ACHN (cell line): ENCODE measurements around the gene KHDC1.
"Not testable (repeated sequence)": the region's sequence is repeated elsewhere in the genome, so short reads cannot be mapped to it uniquely, and the experiment has no call there.

ENCODE experiments used
- DNase-seq: peaks from one replicate; pipeline ENCODE4 v3.0.0-alpha.2; 2015
- in situ Hi-C: cut with HindIII; loops from 2 replicates; pipeline ENCODE4 v1.10.0; 2017; ENCODE audit warnings: low sequenced_read_pairs, low pct_ligation_motif_present, low pct_unique_long_range_greater_than_20kb

Gene KHDC1

GRCh38 chr6:73262671-73263569 lies at the start of gene KHDC1:
Gene KHDC1, minus strand, starts transcription at chr6:73263196. Its CDS starts 20,679 bp downstream, at chr6:73242517.
- in situ Hi-C loops = no loop called here
- peak; percentile 52 for DNase-seq

GRCh38 chr6:73310503-73310845 lies 47.5 kb upstream of the KHDC1 start:
- DNase-seq, in situ Hi-C loops: not testable (repeated sequence)

- peak; percentile 65 for DNase-seq
- in situ Hi-C loops = no loop called here
Observed at GRCh38 chr6:73309785-73310502, 46.9 kb upstream of the KHDC1 start.

- no peak for DNase-seq
- in situ Hi-C loops = no loop called here
Observed at GRCh38 chr6:73309535-73309784, 46.5 kb upstream of the KHDC1 start.

- peak; percentile 18 for DNase-seq
- in situ Hi-C loops = no loop called here
Observed at GRCh38 chr6:73308712-73309534, 45.9 kb upstream of the KHDC1 start.

- DNase-seq, in situ Hi-C loops: not testable (repeated sequence)
Observed at GRCh38 chr6:73303773-73304172, 40.8 kb upstream of the KHDC1 start.

GRCh38 chr6:73302339-73302738 lies 39.3 kb upstream of the KHDC1 start:
- no peak for DNase-seq
- in situ Hi-C loops = no loop called here

GRCh38 chr6:73299151-73299971 lies 36.4 kb upstream of the KHDC1 start:
- in situ Hi-C loops = no loop called here
- DNase-seq = no peak

- in situ Hi-C loops = no loop called here
- DNase-seq = no peak
Observed at GRCh38 chr6:73293331-73293730, 30.3 kb upstream of the KHDC1 start.

- no peak for DNase-seq
- in situ Hi-C loops = no loop called here
Observed at GRCh38 chr6:73290435-73290834, 27.4 kb upstream of the KHDC1 start.

- DNase-seq = no peak
- in situ Hi-C loops = no loop called here
Observed at GRCh38 chr6:73286752-73287151, 23.8 kb upstream of the KHDC1 start.

- peak; percentile 58 for DNase-seq
- in situ Hi-C loops = no loop called here
Observed at GRCh38 chr6:73285674-73286283, 22.8 kb upstream of the KHDC1 start.

- no peak for DNase-seq
- in situ Hi-C loops = no loop called here
Observed at GRCh38 chr6:73282871-73283270, 19.9 kb upstream of the KHDC1 start.

- in situ Hi-C loops = not testable (repeated sequence)
Observed at GRCh38 chr6:73281684-73282083, 18.7 kb upstream of the KHDC1 start.

GRCh38 chr6:73269296-73269695 lies 6.3 kb upstream of the KHDC1 start:
- in situ Hi-C loops = not testable (repeated sequence)

More at GRCh38 chr6:73281684-73282083, 18.7 kb upstream of the KHDC1 start:
- not testable (repeated sequence) for DNase-seq

GRCh38 chr6:73268896-73269295 lies 5.9 kb upstream of the KHDC1 start:
- DNase-seq, in situ Hi-C loops: not testable (repeated sequence)

More at GRCh38 chr6:73269296-73269695, 6.3 kb upstream of the KHDC1 start:
- not testable (repeated sequence) for DNase-seq

- no peak for DNase-seq
Observed at GRCh38 chr6:73264446-73264845, 1.4 kb upstream of the KHDC1 start.

GRCh38 chr6:73263570-73263909 lies 544 bp upstream of the KHDC1 start:
- in situ Hi-C loops = no loop called here
- DNase-seq = no peak

More at GRCh38 chr6:73264446-73264845, 1.4 kb upstream of the KHDC1 start:
- in situ Hi-C loops = no loop called here
